Heart left ventricle (tissue), 16 donors: Measurements from ENCODE around the gene MAK. TPM values are rescaled to one million over a fixed set of nuclear protein-coding genes. Genes with fewer than 3 reads are reported as not detected.

Experiments used
- ATAC-seq, 4 donors: fragments of 200-7000 bp; cut with Tn5 transposase; one replicate each; pipeline ENCODE4 v1.9.1; 2020 to 2022; ENCODE audit warnings: moderate library complexity in 4 of 4, mild to moderate bottlenecking in 3 of 4, moderate number of reproducible peaks in 1 of 4
- DNase-seq, 5 donors: peaks; one replicate each; pipeline ENCODE4 v3.0.0-alpha.2; 2020
- H3K27ac ChIP-seq, 12 donors: fragments of 200-600 bp; sonication (generic) in 4 of 12; one replicate each; pipeline versions ENCODE4 v1.5.0 to v1.8.0; 2016 to 2022; ENCODE audit warnings: mild to moderate bottlenecking in 2 of 12
- H3K27me3 ChIP-seq, 9 donors: fragments of 200-600 bp; sonication (generic) in 2 of 9; one replicate each; pipeline versions ENCODE4 v1.5.1 to v1.8.0; 2016 to 2022; ENCODE audit warnings: mild to moderate bottlenecking in 3 of 9
- H3K36me3 ChIP-seq, 9 donors: fragments of 200-600 bp; sonication (generic) in 2 of 9; one replicate each; pipeline versions ENCODE4 v1.5.0 to v1.8.0; 2018 to 2022; ENCODE audit warnings: mild to moderate bottlenecking in 2 of 9
- H3K4me1 ChIP-seq, 12 donors: fragments of 200-600 bp; sonication (generic) in 4 of 12; one replicate each; pipeline versions ENCODE4 v1.5.0 to v1.8.0; 2016 to 2022; ENCODE audit warnings: mild to moderate bottlenecking in 3 of 12
- H3K4me3 ChIP-seq, 12 donors: fragments of 200-600 bp; sonication (generic) in 4 of 12; one replicate each; pipeline versions ENCODE4 v1.5.0 to v1.8.0; 2017 to 2022; ENCODE audit warnings: mild to moderate bottlenecking in 9 of 12, moderate library complexity in 4 of 12
- H3K9me3 ChIP-seq, 12 donors: fragments of 200-600 bp; sonication (generic) in 4 of 12; one replicate each; pipeline versions ENCODE4 v1.5.0 to v1.8.0; 2016 to 2022; ENCODE audit warnings: mild to moderate bottlenecking in 1 of 12
- CTCF ChIP-seq, 12 donors: fragments of 200-600 bp; sonication (generic) in 4 of 12; IDR thresholded peaks; one replicate each; pipeline versions ENCODE4 v1.5.0 to v1.8.0; 2018 to 2022; ENCODE audit warnings: antibody characterized with exemption in 12 of 12, mild to moderate bottlenecking in 5 of 12
- POLR2A ChIP-seq, 2 donors: fragments of 450-650 bp; IDR thresholded peaks; one replicate each; pipeline ENCODE4 v1.6.1; 2017; ENCODE audit warnings: antibody characterized with exemption in 2 of 2, mild to moderate bottlenecking in 2 of 2, moderate library complexity in 2 of 2
- WGBS, 4 donors: extraction: QIAGEN DNeasy Blood & Tissue Kit in 2 of 4; methylation state at CpG; one replicate each; pipeline versions ENCODE4 v1.1.5 to v1.1.7; 2013 to 2018; 5-methylcytosine and 5-hydroxymethylcytosine counted together
- intact Hi-C, 10 donors: fragments of 100-400 bp; cut with DNase I; formaldehyde crosslinking; loops; one replicate each; pipeline versions ENCODE4 v1.11.1 to v1.14.2; 2022
- polyA plus RNA-seq, 2 donors: library from polyadenylated mRNA; stranded (reverse); fragments of 200-250 nt; gene quantifications; one replicate each; pipeline ENCODE4 v1.2.3, GENCODE V29; 2013
- total RNA-seq, 9 donors: library from RNA; depleted of rRNA in 2 of 9; stranded (reverse); fragments of >200 nt in 2 of 9; fragmentation: NEBNext Ultra II Directional in 3 of 9; extraction: Animal tissue kit (Norgen Biotek cat#: 25700) in 3 of 9; gene quantifications; one replicate each; pipeline versions ENCODE4 v1.1.0 to v1.2.4, GENCODE V29; 2016 to 2023
- donor health status: ischemic (EF 13 %, LVEDD 7.1; RV severe dilation, severe dysfunction).
- donor health status: healthy with polysubstance abuse.
- donor health status: DM: no; HTN: yes; CAD: no.
- donor health status: DM: no; HTN: no; CAD: no.
- donor health status: ischemic (EF 25% LVEDD 6.9; RV normal size, moderate dysfunction).
- donor health status: ischemic (EF 25% LVEDD 5.7; RV mildly dilated, moderate dysfunction).
- donor health status: healthy.
- donor health status: DM: yes; HTN: yes; CAD: no.
- donor health status: ischemic (EF 35%, LVEDD 5.7; RV mildly dilated, moderate dysfunction).
- donor health status: nonischemic (EF 11% LVEDD 7.7; RV severe dilation, severe dysfunction).
- donor health status: DM: yes; HTN: yes; CAD: no.
- donor health status: PGD.
- donor health status: ischemic (EF 29% LVEDD 5.4; RV normal size, mild dysfunction).
- donor health status: nonischemic (EF 23%, LVEDD 6.1; RV moderate dilation, normal function).

Gene MAK
- total and polyA plus RNA-seq, 11 donors, result 0.04 to 0.36 (median 0.15) TPM; not detected in 5

DNA sequence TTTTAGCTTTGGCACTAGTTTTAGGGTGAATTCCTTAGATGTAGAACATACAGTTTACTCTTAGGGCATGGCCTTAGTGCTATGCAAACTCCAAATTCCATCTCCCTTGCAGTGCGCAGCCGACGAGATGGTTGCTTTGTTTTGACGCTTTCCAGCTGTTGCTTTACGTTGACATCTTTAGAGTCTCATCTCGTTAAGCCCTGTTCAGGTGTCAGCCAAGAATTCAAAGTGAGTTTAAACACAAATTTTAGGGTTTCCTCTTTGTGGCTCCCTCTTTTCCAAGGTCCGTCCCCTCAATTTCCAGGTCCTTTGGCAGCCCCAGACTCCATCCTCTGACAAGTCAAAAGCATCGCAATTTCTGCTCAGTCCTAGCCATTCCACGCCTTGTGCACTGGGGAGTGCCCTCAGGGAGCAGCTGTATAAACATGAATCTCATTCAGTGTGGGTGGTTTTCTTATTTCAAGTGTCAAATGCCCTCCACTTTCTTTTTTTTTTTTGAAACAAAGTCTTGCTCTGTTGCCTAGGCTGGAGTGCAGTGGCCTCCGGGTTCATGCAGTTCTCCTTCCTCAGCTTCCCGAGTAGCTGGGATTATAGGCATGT is 14.1 kb upstream of the MAK start:
- WGBS, 4 donors, result 69 to 73% (median 71%) methylated on average over 11 of the region's 11 CpGs
- no peaks in the 10 kb centered on the region for H3K4me1 ChIP-seq
- no peak overlapping the region for H3K27ac ChIP-seq
- no peaks in the 10 kb centered on the region for H3K36me3 ChIP-seq
- TF ChIP-seq CTCF (IDR thresholded peaks at IDR 0.05) (no peak), POLR2A (IDR thresholded peaks at IDR 0.05) (no peak)
- H3K9me3 ChIP-seq, result peaks cover 0 to 19% (median 6%) of the 10 kb centered on the region in 12 donors
- no peak overlapping the region for H3K4me3 ChIP-seq
- no peak for ATAC-seq
- no peaks in the 10 kb centered on the region for H3K27me3 ChIP-seq
- DNase-seq, result no peak
- intact Hi-C loops, result no loop called here

- DNase-seq (no peak), ATAC-seq (no peak)
- Histone ChIP-seq H3K27ac (no peak overlapping the region), H3K4me1 (no peaks in the 10 kb centered on the region), H3K9me3 (peaks cover 0 to 19% (median 6%) of the 10 kb centered on the region in 12 donors), H3K4me3 (no peak overlapping the region), H3K27me3 (no peaks in the 10 kb centered on the region), H3K36me3 (no peaks in the 10 kb centered on the region)
- 76 to 88% (median 81%) methylated on average over 7 of the region's 7 CpGs for WGBS, 4 donors
- intact Hi-C loops, result no loop called here
- TF ChIP-seq POLR2A (IDR thresholded peaks at IDR 0.05), result no peak
- no peak for TF ChIP-seq CTCF (IDR thresholded peaks at IDR 0.05)
Observed at GRCh38 chr6:10850728-10851127, 12.4 kb upstream of the MAK start.

DNA sequence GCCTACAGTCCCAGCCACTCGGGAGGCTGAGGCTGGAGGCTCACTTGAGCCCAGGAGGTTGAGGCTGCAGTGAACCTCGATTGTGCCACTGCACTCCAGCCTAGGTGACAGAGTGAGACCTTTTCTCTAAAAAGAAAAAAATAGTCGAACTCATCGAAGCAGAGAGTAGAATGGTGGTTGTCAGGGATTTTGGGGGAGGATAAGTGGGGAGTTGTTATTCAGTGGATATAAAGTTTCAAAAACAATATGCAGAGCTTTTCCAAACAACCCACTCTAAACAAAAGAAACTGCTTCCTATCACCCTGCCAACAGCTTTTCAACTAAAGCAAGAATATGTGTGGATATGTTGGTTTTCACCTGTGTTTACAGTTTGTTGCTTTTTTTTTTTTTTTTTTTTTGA is 11.6 kb upstream of the MAK start:
- Histone ChIP-seq H3K36me3 (no peaks in the 10 kb centered on the region), H3K27ac (no peak overlapping the region), H3K27me3 (no peaks in the 10 kb centered on the region), H3K4me3 (no peak overlapping the region), H3K4me1 (no peaks in the 10 kb centered on the region), H3K9me3 (peaks cover 0 to 18% (median 6%) of the 10 kb centered on the region in 12 donors)
- DNase-seq (no peak), ATAC-seq (no peak)
- 84 to 92% (median 90%) methylated on average over 4 of the region's 4 CpGs for WGBS, 4 donors
- intact Hi-C loops, result loop anchor here in 3 of 10 donors (5.0 to 10.0 kb wide), 3 partner anchors 215 to 225 kb away; no protein-coding TSS in a partner anchor
- no peak for TF ChIP-seq CTCF (IDR thresholded peaks at IDR 0.05)
- no peak for TF ChIP-seq POLR2A (IDR thresholded peaks at IDR 0.05)

DNA sequence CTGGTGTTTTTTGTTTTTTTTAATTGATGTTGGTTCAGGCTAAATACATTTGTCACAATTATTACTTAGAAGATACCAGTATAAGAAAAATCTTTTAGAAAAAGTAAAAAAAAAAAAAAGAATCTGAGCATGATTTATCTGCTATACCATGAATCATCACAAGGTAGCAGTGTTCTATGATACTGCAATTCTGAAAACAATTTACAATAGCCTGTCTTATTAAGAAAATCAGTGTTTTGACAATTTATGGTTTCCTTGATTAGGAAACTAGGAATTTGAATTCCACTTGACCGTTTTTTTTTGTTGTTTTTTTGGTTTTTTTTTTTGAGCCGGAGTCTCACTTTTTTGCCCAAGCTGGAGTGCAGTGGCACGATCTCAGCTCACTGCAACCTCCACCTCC is 9.3 kb upstream of the MAK start:
- TF ChIP-seq POLR2A (IDR thresholded peaks at IDR 0.05), result no peak
- peak in 5 of 12 donors; percentile 8 to 39 (median 29) for TF ChIP-seq CTCF (IDR thresholded peaks at IDR 0.05)
- Histone ChIP-seq H3K4me1 (no peaks in the 10 kb centered on the region), H3K9me3 (peaks cover 0 to 6% (median 0%) of the 10 kb centered on the region in 12 donors), H3K27me3 (no peaks in the 10 kb centered on the region), H3K36me3 (no peaks in the 10 kb centered on the region), H3K27ac (no peak overlapping the region), H3K4me3 (no peak overlapping the region)
- intact Hi-C loops, result loop anchor here in 3 of 10 donors (5.0 to 10.0 kb wide), 3 partner anchors 217 to 227 kb away; no protein-coding TSS in a partner anchor
- 78 to 88% (median 82%) methylated on average over 3 of the region's 3 CpGs for WGBS, 4 donors
- ATAC-seq, result no peak
- no peak for DNase-seq
